Measurements from ENCODE around the gene DCLK2. TPM values are rescaled to one million over a fixed set of nuclear protein-coding genes. Genes with fewer than 3 reads are reported as not detected.

The DCLK2 gene
- total RNA-seq, 1 experiment from 2014 or later = 2.7 TPM

DNA sequence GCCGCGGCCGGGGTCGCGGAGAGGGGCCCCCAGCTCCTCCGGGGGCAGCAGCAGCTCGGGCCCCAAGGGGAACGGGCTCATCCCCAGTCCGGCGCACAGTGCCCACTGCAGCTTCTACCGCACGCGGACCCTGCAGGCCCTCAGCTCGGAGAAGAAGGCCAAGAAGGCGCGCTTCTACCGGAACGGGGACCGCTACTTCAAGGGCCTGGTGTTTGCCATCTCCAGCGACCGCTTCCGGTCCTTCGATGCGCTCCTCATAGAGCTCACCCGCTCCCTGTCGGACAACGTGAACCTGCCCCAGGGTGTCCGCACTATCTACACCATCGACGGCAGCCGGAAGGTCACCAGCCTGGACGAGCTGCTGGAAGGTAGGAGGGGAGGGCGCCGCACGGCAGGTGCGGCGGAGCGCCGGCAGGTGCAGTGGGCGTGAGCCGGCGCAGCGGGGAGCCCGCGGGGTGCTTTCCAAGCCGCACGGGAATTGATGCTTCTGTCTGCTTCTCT, 886 bp downstream of the DCLK2 start:
- Histone ChIP-seq H3K4me2 (ENCODE audit: low read length) (peak overlapping the region; percentile 86), H3K27me3 (ENCODE audit: insufficient read depth, low read length) (no peaks in the 10 kb centered on the region), H2AFZ (ENCODE audit: low read depth, low read length, poor library complexity, severe bottlenecking) (no peak overlapping the region), H3K36me3 (ENCODE audit: control insufficient read depth in 1 of 2, insufficient read depth in 2 of 2, low read length in 2 of 2) (no peaks in the 10 kb centered on the region), H4K20me1 (ENCODE audit: insufficient read depth) (no peaks in the 10 kb centered on the region), H3K9me2 (ENCODE audit: insufficient read depth) (no peaks in the 10 kb centered on the region), H3K9ac (ENCODE audit: low read length) (0 out of 2 replicates have a peak overlapping the region, but pooled peaks have one; percentile 55), H3K4me3 (replicated peaks in 1 of 2; ENCODE audit: low read depth in 1 of 2, low read length in 2 of 2) (peak overlapping the region; percentile 48 to 65), H3K79me2 (ENCODE audit: insufficient read depth, low read length) (no peaks in the 10 kb centered on the region), H3K9me3 (ENCODE audit: control insufficient read depth in 1 of 2, insufficient read depth in 1 of 2, low read depth in 1 of 2, low read length in 2 of 2) (no peaks in the 10 kb centered on the region), H3K27ac (ENCODE audit: low read depth, low read length) (peak overlapping the region; percentile 47; the same call in 1 of the 2 replicates), H3K4me1 (ENCODE audit: control insufficient read depth in 1 of 2, insufficient read depth in 2 of 2, low read length in 2 of 2) (peaks cover 0 to 16% of the 10 kb centered on the region in 2 experiments; a peak in 2 of 4 replicates)
- ChIA-PET RAD21 (ENCODE audit: low non-redundant PET in 1 of 2, low total read pairs in 2 of 2, uncharacterized antibody in 2 of 2, unreplicated experiment in 2 of 2) (no interaction called here), POLR2A (no interaction called here), CTCF (no interaction called here)
- no TSS peak for BruUV-seq (replicated peaks)
- ATAC-seq = no peak
- no peak for TF ChIP-seq SP1 (IDR thresholded peaks at IDR 0.05; ENCODE audit: low read depth)
- no peak for TF ChIP-seq EZH2 (IDR thresholded peaks at IDR 0.05)
- no peak for TF ChIP-seq POLR2AphosphoS5 (IDR thresholded peaks at IDR 0.05; ENCODE audit: low read depth, low read length)
- TF ChIP-seq POLR2A (IDR thresholded peaks at IDR 0.05; ENCODE audit: borderline replicate concordance, extremely low read depth, insufficient read depth, insufficient read length) = no peak
- TF ChIP-seq SRF (IDR thresholded peaks at IDR 0.05; ENCODE audit: low read depth) = no peak
- TF ChIP-seq RAD21 (IDR thresholded peaks at IDR 0.05; ENCODE audit: low read depth) = no peak
- DNase-seq (ENCODE audit: low read depth, low spot score) = no peak
- intact Hi-C loops (cut with micrococcal nuclease) = loop anchor here (2.0 kb wide), 1 partner anchor 68 kb away; no protein-coding TSS in a partner anchor

DNA sequence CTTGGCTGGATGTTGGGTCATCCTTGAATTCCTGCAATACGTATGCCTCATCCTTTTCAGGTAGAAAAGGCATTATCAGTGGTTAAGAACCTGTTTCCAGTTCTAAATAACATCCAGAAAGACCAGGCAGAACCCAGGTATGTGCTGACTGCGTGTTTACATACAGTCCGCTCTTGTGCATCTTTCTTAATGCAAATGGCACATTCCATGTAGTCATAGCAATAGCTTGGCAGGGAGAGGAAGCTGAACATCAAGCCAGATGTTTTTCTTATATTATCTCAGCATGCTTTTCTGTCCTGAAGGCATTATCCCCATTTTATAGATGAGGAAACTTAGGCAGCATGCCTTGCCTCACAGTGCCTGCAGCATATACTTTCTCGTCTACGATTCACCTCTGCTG, 2.1 kb downstream of the DCLK2 start:
- H3K4me2 ChIP-seq (ENCODE audit: low read length) = no peak overlapping the region
- no peaks in the 10 kb centered on the region for H3K9me3 ChIP-seq (ENCODE audit: control insufficient read depth in 1 of 2, insufficient read depth in 1 of 2, low read depth in 1 of 2, low read length in 2 of 2)
- no peaks in the 10 kb centered on the region for H4K20me1 ChIP-seq (ENCODE audit: insufficient read depth)
- CTCF ChIA-PET = no interaction called here
- H3K4me1 ChIP-seq (ENCODE audit: control insufficient read depth in 1 of 2, insufficient read depth in 2 of 2, low read length in 2 of 2) = peaks cover 0 to 16% of the 10 kb centered on the region in 2 experiments; a peak in 2 of 4 replicates
- no peak for DNase-seq (ENCODE audit: low read depth, low spot score)
- H3K9me2 ChIP-seq (ENCODE audit: insufficient read depth) = no peaks in the 10 kb centered on the region
- intact Hi-C loops (cut with micrococcal nuclease) = no loop called here
- no peak overlapping the region for H3K27ac ChIP-seq (ENCODE audit: low read depth, low read length)
- TF ChIP-seq ZNF274 (IDR thresholded peaks at IDR 0.05; ENCODE audit: low read depth, low read length) (no peak), SRF (IDR thresholded peaks at IDR 0.05; ENCODE audit: low read depth) (no peak), CEBPB (IDR thresholded peaks at IDR 0.05; ENCODE audit: low read depth) (no peak), SIN3A (IDR thresholded peaks at IDR 0.05; ENCODE audit: low read depth) (no peak), POLR2AphosphoS5 (IDR thresholded peaks at IDR 0.05; ENCODE audit: low read depth, low read length) (no peak), RAD21 (IDR thresholded peaks at IDR 0.05; ENCODE audit: low read depth) (no peak), EZH2 (IDR thresholded peaks at IDR 0.05) (no peak)
- TF ChIP-seq, protein P1, sequence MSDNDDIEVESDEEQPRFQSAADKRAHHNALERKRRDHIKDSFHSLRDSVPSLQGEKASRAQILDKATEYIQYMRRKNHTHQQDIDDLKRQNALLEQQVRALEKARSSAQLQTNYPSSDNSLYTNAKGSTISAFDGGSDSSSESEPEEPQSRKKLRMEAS (IDR thresholded peaks at IDR 0.05) = no peak
- TF ChIP-seq, protein P2, sequence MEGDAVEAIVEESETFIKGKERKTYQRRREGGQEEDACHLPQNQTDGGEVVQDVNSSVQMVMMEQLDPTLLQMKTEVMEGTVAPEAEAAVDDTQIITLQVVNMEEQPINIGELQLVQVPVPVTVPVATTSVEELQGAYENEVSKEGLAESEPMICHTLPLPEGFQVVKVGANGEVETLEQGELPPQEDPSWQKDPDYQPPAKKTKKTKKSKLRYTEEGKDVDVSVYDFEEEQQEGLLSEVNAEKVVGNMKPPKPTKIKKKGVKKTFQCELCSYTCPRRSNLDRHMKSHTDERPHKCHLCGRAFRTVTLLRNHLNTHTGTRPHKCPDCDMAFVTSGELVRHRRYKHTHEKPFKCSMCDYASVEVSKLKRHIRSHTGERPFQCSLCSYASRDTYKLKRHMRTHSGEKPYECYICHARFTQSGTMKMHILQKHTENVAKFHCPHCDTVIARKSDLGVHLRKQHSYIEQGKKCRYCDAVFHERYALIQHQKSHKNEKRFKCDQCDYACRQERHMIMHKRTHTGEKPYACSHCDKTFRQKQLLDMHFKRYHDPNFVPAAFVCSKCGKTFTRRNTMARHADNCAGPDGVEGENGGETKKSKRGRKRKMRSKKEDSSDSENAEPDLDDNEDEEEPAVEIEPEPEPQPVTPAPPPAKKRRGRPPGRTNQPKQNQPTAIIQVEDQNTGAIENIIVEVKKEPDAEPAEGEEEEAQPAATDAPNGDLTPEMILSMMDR (IDR thresholded peaks at IDR 0.05 in 2 of 3, conservative IDR thresholded peaks at IDR 0.05 in 1 of 3; ENCODE audit: borderline replicate concordance in 1 of 3, insufficient read depth in 1 of 3, low read depth in 2 of 3, low read length in 2 of 3) = no peak
- no peak overlapping the region for H3K9ac ChIP-seq (ENCODE audit: low read length)
- BruUV-seq (replicated peaks) = no TSS peak
- POLR2A ChIA-PET = no interaction called here
- RAD21 ChIA-PET (ENCODE audit: low non-redundant PET in 1 of 2, low total read pairs in 2 of 2, uncharacterized antibody in 2 of 2, unreplicated experiment in 2 of 2) = no interaction called here
- no peak overlapping the region for H3K4me3 ChIP-seq (replicated peaks in 1 of 2; ENCODE audit: low read depth in 1 of 2, low read length in 2 of 2)
- H2AFZ ChIP-seq (ENCODE audit: low read depth, low read length, poor library complexity, severe bottlenecking) = no peak overlapping the region
- ATAC-seq = no peak
- H3K36me3 ChIP-seq (ENCODE audit: control insufficient read depth in 1 of 2, insufficient read depth in 2 of 2, low read length in 2 of 2) = no peaks in the 10 kb centered on the region
- no peaks in the 10 kb centered on the region for H3K79me2 ChIP-seq (ENCODE audit: insufficient read depth, low read length)
- no peaks in the 10 kb centered on the region for H3K27me3 ChIP-seq (ENCODE audit: insufficient read depth, low read length)

All from HCT116 (cell line).